IMR-90 (cell line): ENCODE data around the gene ANKRD2. TPM values are rescaled to one million over a fixed set of nuclear protein-coding genes. Genes with fewer than 3 reads are reported as not detected.

ENCODE experiments used
- ATAC-seq: fragments of 200-7000 bp; cut with Tn5 transposase; 2 replicates; pipeline ENCODE4 v1.9.1; 2020; ENCODE audit warnings: low read depth, mild to moderate bottlenecking, moderate library complexity
- BruUV-seq: library from RNA; stranded (reverse); fragments of 400-500 nt; replicated peaks from 2 replicates; lab custom pipeline; 2021; lab: Mats Ljungman, UMichigan
- CTCF ChIA-PET: fragments of 300-600 bp; formaldehyde crosslinking; extraction: SDS; loops from one replicate; lab custom pipeline; 2021; ENCODE audit warnings: antibody characterized with exemption; lab: Yijun Ruan, JAX
- POLR2A ChIA-PET: fragments of 300-600 bp; sonication (Branson Sonifier 250); formaldehyde crosslinking; loops from one replicate; lab custom pipeline; 2022; ENCODE audit warnings: antibody characterized with exemption; ENCODE audit not compliant: unreplicated experiment; lab: Charles Lee
- DNase-seq: peaks from one replicate; pipeline ENCODE4 v3.0.0; 2013
- H2AFZ ChIP-seq: replicated peaks from 2 replicates; pipeline ENCODE3; 2013; ENCODE audit warnings: low read length, mild to moderate bottlenecking; ENCODE audit not compliant: poor library complexity
- H2AK5ac ChIP-seq: 2 replicates; pipeline ENCODE4 v1.6.1; 2013; ENCODE audit warnings: low read depth, low read length, inconsistent platforms
- H2AK9ac ChIP-seq: replicated peaks from 2 replicates; pipeline ENCODE3; 2013; ENCODE audit warnings: mild to moderate bottlenecking, low read depth, low read length, moderate library complexity; ENCODE audit not compliant: poor library complexity
- H2BK120ac ChIP-seq: 2 replicates; pipeline ENCODE4 v1.6.1; 2013; ENCODE audit warnings: low read depth, low read length, inconsistent platforms
- H2BK15ac ChIP-seq: 3 replicates; pipeline ENCODE4 v1.6.1; 2013; ENCODE audit warnings: low read depth, low read length, inconsistent platforms
- H2BK20ac ChIP-seq: 2 replicates; pipeline ENCODE4 v1.6.1; 2013; ENCODE audit warnings: low read depth, mild to moderate bottlenecking, inconsistent platforms, low read length, moderate library complexity
- H2BK5ac ChIP-seq: 2 replicates; pipeline ENCODE4 v1.6.1; 2013; ENCODE audit warnings: mild to moderate bottlenecking, low read depth, low read length, inconsistent platforms; ENCODE audit not compliant: poor library complexity, severe bottlenecking
- H3K14ac ChIP-seq: replicated peaks from 2 replicates; pipeline ENCODE4 v1.6.1; 2013; ENCODE audit warnings: low read depth, low read length, inconsistent platforms
- H3K18ac ChIP-seq: 2 replicates; pipeline ENCODE4 v1.6.1; 2013; ENCODE audit warnings: low read depth, low read length, control low read depth
- H3K23ac ChIP-seq: 2 replicates; pipeline ENCODE4 v1.6.1; 2013; ENCODE audit warnings: low read depth, low read length, inconsistent platforms
- H3K27ac ChIP-seq: 2 replicates; pipeline ENCODE4 v1.5.1; 2013; ENCODE audit warnings: mild to moderate bottlenecking, control low read depth, low read length; ENCODE audit not compliant: insufficient read depth
- H3K27me3 ChIP-seq: 2 replicates; pipeline ENCODE4 v1.6.1; 2013; ENCODE audit warnings: low read length; ENCODE audit not compliant: control insufficient read depth, insufficient read depth
- H3K36me3 ChIP-seq: 2 replicates; pipeline ENCODE4 v1.6.1; 2013; ENCODE audit warnings: low read length, mixed read lengths; ENCODE audit not compliant: control insufficient read depth, insufficient read depth
- H3K4ac ChIP-seq: 2 replicates; pipeline ENCODE4 v1.6.1; 2013; ENCODE audit warnings: low read depth, low read length, inconsistent platforms
- H3K4me1 ChIP-seq: 2 replicates; pipeline ENCODE4 v1.6.1; 2013; ENCODE audit warnings: low read length, mixed read lengths; ENCODE audit not compliant: control insufficient read depth, insufficient read depth
- H3K4me2 ChIP-seq: 2 replicates; pipeline ENCODE4 v1.6.1; 2013; ENCODE audit warnings: low read depth, mild to moderate bottlenecking, control low read depth, low read length, moderate library complexity
- H3K4me3 ChIP-seq: 2 replicates; pipeline ENCODE4 v1.5.1; 2013; ENCODE audit warnings: low read depth, mild to moderate bottlenecking, control low read depth, low read length, moderate library complexity; ENCODE audit not compliant: insufficient read depth
- H3K56ac ChIP-seq: 2 replicates; pipeline ENCODE4 v1.6.1; 2013; ENCODE audit warnings: low read length, inconsistent platforms; ENCODE audit not compliant: insufficient read depth; ENCODE audit errors: extremely low read depth
- H3K79me1 ChIP-seq, 2 experiments: 2 replicates each; pipeline ENCODE4 v1.6.1; 2013; ENCODE audit warnings: low read length in 2 of 2, inconsistent platforms in 1 of 2, low read depth in 1 of 2
- H3K9ac ChIP-seq: 2 replicates; pipeline ENCODE4 v1.6.1; 2013; ENCODE audit warnings: low read depth, low read length, control low read depth
- H3K9me1 ChIP-seq: 2 replicates; pipeline ENCODE4 v1.6.1; 2013; ENCODE audit warnings: low read length, inconsistent platforms; ENCODE audit not compliant: insufficient read depth
- H3K9me3 ChIP-seq: 2 replicates; pipeline ENCODE4 v1.6.1; 2013; ENCODE audit warnings: low read length; ENCODE audit not compliant: control insufficient read depth, insufficient read depth
- H4K20me1 ChIP-seq: 2 replicates; pipeline ENCODE4 v1.6.1; 2013; ENCODE audit warnings: low read length, inconsistent platforms; ENCODE audit not compliant: insufficient read depth
- H4K5ac ChIP-seq: 2 replicates; pipeline ENCODE4 v1.6.1; 2013; ENCODE audit warnings: mild to moderate bottlenecking, low read depth, low read length, control low read depth
- H4K8ac ChIP-seq, 2 experiments: 2 replicates each; pipeline ENCODE4 v1.6.1; 2013; ENCODE audit warnings: low read depth in 2 of 2, low read length in 2 of 2, control low read depth in 1 of 2, inconsistent platforms in 1 of 2
- H4K91ac ChIP-seq: 2 replicates; pipeline ENCODE4 v1.6.1; 2013; ENCODE audit warnings: low read depth, low read length, inconsistent platforms; ENCODE audit not compliant: insufficient read depth
- CHD1 ChIP-seq: IDR thresholded peaks from 2 replicates; pipeline ENCODE4 v1.6.1; 2012; ENCODE audit warnings: low read depth, low read length, improper control_type of control experiment
- FOS ChIP-seq: fragments of 150-350 bp; IDR thresholded peaks from 2 replicates; pipeline ENCODE4 v1.6.1; 2016; ENCODE audit warnings: low read depth, low read length
- MAZ ChIP-seq: IDR thresholded peaks from 2 replicates; pipeline ENCODE4 v1.6.1; 2012; ENCODE audit warnings: low read depth, mild to moderate bottlenecking, low read length, improper control_type of control experiment, moderate library complexity, borderline replicate concordance
- WGBS, 2 experiments: methylation state at CpG; one replicate each; pipeline versions ENCODE4 v1.1.5 to v1.1.7; 2013; ENCODE audit warnings: missing lambda C conversion rate in 2 of 2; ENCODE audit not compliant: insufficient read length in 1 of 2; ENCODE audit errors: extremely low coverage in 2 of 2; 5-methylcytosine and 5-hydroxymethylcytosine counted together
- dilution Hi-C: fragments of 300-500 bp; cut with HindIII; formaldehyde crosslinking; loops from one replicate; pipeline ENCODE4 v1.14.3; 2018; ENCODE audit warnings: low sequenced_read_pairs; ENCODE audit not compliant: unreplicated experiment
- in situ Hi-C: fragments of 300-500 bp; cut with MboI; formaldehyde crosslinking; loops from 3 replicates; pipeline ENCODE4 v1.14.3; 2019; ENCODE audit warnings: low sequenced_read_pairs, inconsistent platforms, mixed read lengths
- intact Hi-C: fragments of 100-400 bp; cut with micrococcal nuclease; formaldehyde crosslinking; loops from 2 replicates; pipeline ENCODE4 v1.10.0; 2022
- polyA plus RNA-seq, 3 experiments: library from polyadenylated mRNA; depleted of rRNA; stranded (reverse); fragments of >200 nt; gene quantifications; 2 replicates each; pipeline ENCODE4 v1.2.3, GENCODE V29; 2012; ENCODE audit warnings: low replicate concordance in 1 of 3
- total RNA-seq: library from RNA; depleted of rRNA; stranded (reverse); fragments of >200 nt; gene quantifications from 2 replicates; pipeline ENCODE4 v1.2.3, GENCODE V29; 2012

ANKRD2 gene
- total and polyA plus RNA-seq, 2 of the 4 experiments (the other 2 are of a cell fraction), result 0.36 to 0.65 TPM

GRCh38 chr10:97589479-97589878 lies 16.9 kb downstream of the ANKRD2 start, which contains the start of gene C10orf62:
TSS of gene C10orf62 (plus strand) at chr10:97589721. CDS start at chr10:97589898, 177 bp downstream.
- DNase-seq (no peak), ATAC-seq (no peak)
- Histone ChIP-seq H3K79me1 (no peaks in the 10 kb centered on the region), H2AFZ (no peak within 1 kb of the TSS), H3K9me3 (no peaks in the 10 kb centered on the region), H3K4me3 (no peak within 1 kb of the TSS), H3K36me3 (no peaks in the 10 kb centered on the region), H3K14ac (no peak within 1 kb of the TSS), H4K8ac (no peak within 1 kb of the TSS), H4K5ac (no peak within 1 kb of the TSS), H3K9me1 (peaks cover 6% of the 10 kb centered on the region; the same call in 1 of the 2 replicates), H3K9ac (no peak within 1 kb of the TSS), H3K4me2 (no peak within 1 kb of the TSS), H3K18ac (no peak within 1 kb of the TSS), H3K27me3 (no peaks in the 10 kb centered on the region), H3K4ac (no peak within 1 kb of the TSS), H2BK120ac (no peak within 1 kb of the TSS), H2AK9ac (no peak within 1 kb of the TSS), H2BK5ac (no peak within 1 kb of the TSS), H4K20me1 (no peaks in the 10 kb centered on the region), H4K91ac (no peak within 1 kb of the TSS), H3K27ac (no peak within 1 kb of the TSS), H2AK5ac (no peak within 1 kb of the TSS), H3K56ac (no peak within 1 kb of the TSS), H2BK20ac (no peak within 1 kb of the TSS), H2BK15ac (no peak within 1 kb of the TSS), H3K23ac (no peak within 1 kb of the TSS), H3K4me1 (peaks cover 2% of the 10 kb centered on the region; the same call in 1 of the 2 replicates)
- BruUV-seq, result no TSS peak
- in situ Hi-C loops, result no loop called here
- TF ChIP-seq CHD1 (no peak), MAZ (no peak), FOS (no peak)
- ChIA-PET POLR2A (interaction anchor here (0.6 kb wide), 1 partner anchor 43 kb away, joined by 4 read pairs; no protein-coding TSS in a partner anchor), CTCF (interaction anchor here (0.6 kb wide), 1 partner anchor 8 kb away, joined by 3 read pairs; no protein-coding TSS in a partner anchor)
- dilution Hi-C loops, result no loop called here
- intact Hi-C loops, result no loop called here
- no CpG with 5 or more reads among the region's 3 CpGs for WGBS, 2 experiments
